ENCODE results near the gene ETFA.

ETFA gene

DNA sequence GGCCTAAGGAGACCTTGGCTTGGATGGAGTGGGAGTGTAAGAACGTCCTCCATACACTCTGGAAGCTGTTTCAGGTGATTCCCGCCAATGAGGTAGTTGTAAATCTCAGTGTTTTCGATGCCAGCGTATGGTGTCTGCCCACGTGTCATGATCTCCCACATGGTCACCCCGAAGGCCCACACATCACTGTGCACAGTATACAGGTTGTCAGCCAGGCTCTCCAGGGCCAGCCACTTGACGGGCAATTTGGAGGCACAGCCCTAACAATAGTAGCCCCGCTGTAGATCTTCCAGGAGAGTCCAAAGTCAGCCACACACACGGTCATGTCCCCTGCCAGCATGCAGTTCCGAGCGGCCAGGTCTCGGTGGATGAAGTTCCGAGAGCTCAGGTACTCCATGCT lies 51.9 kb downstream of the ETFA start:
- Histone ChIP-seq H3K9me3 (ENCODE audit: control extremely low read depth in 1 of 5, control insufficient read depth in 4 of 5, insufficient read depth in 2 of 5, low read depth in 1 of 5, low read length in 4 of 5) (peaks cover 7 to 60% (median 36%) of the 10 kb centered on the region in 5 experiments), H3K4me3 (ENCODE audit: control insufficient read depth in 1 of 7, extremely low read depth in 1 of 7, insufficient read depth in 4 of 7, low read depth in 2 of 7, low read length in 6 of 7) (no peak overlapping the region), H3K4me1 (ENCODE audit: control extremely low read depth in 1 of 4, control insufficient read depth in 4 of 4, insufficient read depth in 4 of 4, low read length in 3 of 4) (no peaks in the 10 kb centered on the region), H3K36me3 (ENCODE audit: control insufficient read depth in 4 of 4, insufficient read depth in 4 of 4, low read length in 3 of 4) (peaks cover 23 to 75% (median 62%) of the 10 kb centered on the region in 4 experiments), H3K27me3 (replicated peaks in 2 of 5; ENCODE audit: control insufficient read depth in 4 of 5, insufficient read depth in 5 of 5, low read length in 4 of 5) (no peaks in the 10 kb centered on the region), H3K27ac (ENCODE audit: insufficient read depth in 1 of 2, low read depth in 1 of 2, low read length in 2 of 2, poor library complexity in 1 of 2, severe bottlenecking in 2 of 2) (no peak overlapping the region)
- over 99% methylated on average over 13 of the region's 13 CpGs for WGBS (ENCODE audit: insufficient coverage)
- DNase-seq: no peak
- ChIA-PET CTCF (no interaction called here), POLR2A (no interaction called here)

DNA sequence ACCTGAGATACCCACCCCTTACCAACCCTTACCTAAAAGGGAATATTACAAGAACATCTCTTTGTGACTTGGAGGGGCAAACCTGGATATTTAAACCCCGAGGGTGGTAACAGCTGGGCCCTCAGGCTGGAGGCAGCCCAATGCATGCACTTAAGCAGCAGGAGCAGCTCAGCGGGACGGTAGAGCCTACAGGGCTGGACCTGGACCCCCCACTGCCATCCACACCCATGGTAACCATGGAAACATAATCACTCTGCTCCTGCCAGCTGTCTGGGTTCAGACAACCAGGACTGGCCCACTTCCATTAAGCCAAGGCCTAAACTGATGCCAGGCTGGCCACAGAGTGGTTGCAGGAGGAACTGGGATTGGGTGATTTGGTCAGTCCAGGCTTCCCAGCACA lies 52.8 kb downstream of the ETFA start:
- ChIA-PET CTCF (no interaction called here), POLR2A (no interaction called here)
- H3K4me3 ChIP-seq (ENCODE audit: control insufficient read depth in 1 of 7, extremely low read depth in 1 of 7, insufficient read depth in 4 of 7, low read depth in 2 of 7, low read length in 6 of 7): no peak overlapping the region
- H3K36me3 ChIP-seq (ENCODE audit: control insufficient read depth in 4 of 4, insufficient read depth in 4 of 4, low read length in 3 of 4): peaks cover 23 to 71% (median 59%) of the 10 kb centered on the region in 4 experiments
- peaks cover 8 to 54% (median 28%) of the 10 kb centered on the region in 5 experiments for H3K9me3 ChIP-seq (ENCODE audit: control extremely low read depth in 1 of 5, control insufficient read depth in 4 of 5, insufficient read depth in 2 of 5, low read depth in 1 of 5, low read length in 4 of 5)
- DNase-seq: no peak
- 100% methylated on average over 3 of the region's 3 CpGs for WGBS (ENCODE audit: insufficient coverage)
- H3K27me3 ChIP-seq (replicated peaks in 2 of 5; ENCODE audit: control insufficient read depth in 4 of 5, insufficient read depth in 5 of 5, low read length in 4 of 5): no peaks in the 10 kb centered on the region
- no peaks in the 10 kb centered on the region for H3K4me1 ChIP-seq (ENCODE audit: control extremely low read depth in 1 of 4, control insufficient read depth in 4 of 4, insufficient read depth in 4 of 4, low read length in 3 of 4)
- no peak overlapping the region for H3K27ac ChIP-seq (ENCODE audit: insufficient read depth in 1 of 2, low read depth in 1 of 2, low read length in 2 of 2, poor library complexity in 1 of 2, severe bottlenecking in 2 of 2)

DNA sequence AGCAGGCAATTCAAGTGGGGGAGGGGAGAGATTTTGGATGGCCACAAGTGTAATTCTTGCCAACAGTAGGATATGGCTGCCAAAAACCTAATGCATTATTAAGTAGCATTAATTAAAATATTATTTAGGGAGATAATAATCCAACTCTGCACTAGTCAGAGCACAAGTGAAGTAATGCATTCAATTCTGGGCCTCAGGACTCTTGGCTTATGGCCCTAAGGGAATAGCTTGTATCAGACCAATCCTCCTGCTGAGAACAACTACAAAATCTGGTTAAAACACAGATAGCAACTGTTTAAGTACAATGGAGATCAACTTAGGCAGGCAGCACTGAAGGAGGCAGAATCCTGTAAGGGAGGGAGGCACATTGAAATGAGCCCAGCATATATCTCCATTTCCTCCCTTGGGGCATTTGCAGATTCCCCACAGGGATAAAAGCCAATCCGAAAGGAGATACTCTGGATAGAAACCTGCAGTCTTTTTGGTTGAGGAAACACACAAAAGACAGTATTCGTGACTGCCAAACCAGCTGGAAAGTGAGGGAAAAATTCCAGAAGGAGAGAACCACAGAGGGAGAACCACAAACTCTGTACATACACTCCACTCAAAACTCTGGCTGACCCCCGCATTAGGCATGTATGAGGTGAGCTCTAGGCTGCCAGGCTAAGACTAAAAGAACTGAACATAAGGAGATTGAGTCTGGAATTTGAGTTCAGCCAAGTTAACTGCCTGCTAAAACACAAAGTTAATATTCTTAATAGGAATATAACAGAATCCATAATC lies 57.4 kb downstream of the ETFA start:
- Histone ChIP-seq H3K4me1 (ENCODE audit: control extremely low read depth in 1 of 4, control insufficient read depth in 4 of 4, insufficient read depth in 4 of 4, low read length in 3 of 4) (no peaks in the 10 kb centered on the region), H3K27me3 (replicated peaks in 2 of 5; ENCODE audit: control insufficient read depth in 4 of 5, insufficient read depth in 5 of 5, low read length in 4 of 5) (no peaks in the 10 kb centered on the region), H3K9me3 (ENCODE audit: control extremely low read depth in 1 of 5, control insufficient read depth in 4 of 5, insufficient read depth in 2 of 5, low read depth in 1 of 5, low read length in 4 of 5) (peaks cover 3 to 24% (median 6%) of the 10 kb centered on the region in 5 experiments), H3K36me3 (ENCODE audit: control insufficient read depth in 4 of 4, insufficient read depth in 4 of 4, low read length in 3 of 4) (peaks cover 11 to 33% (median 20%) of the 10 kb centered on the region in 4 experiments), H3K27ac (ENCODE audit: insufficient read depth in 1 of 2, low read depth in 1 of 2, low read length in 2 of 2, poor library complexity in 1 of 2, severe bottlenecking in 2 of 2) (no peak overlapping the region), H3K4me3 (ENCODE audit: control insufficient read depth in 1 of 7, extremely low read depth in 1 of 7, insufficient read depth in 4 of 7, low read depth in 2 of 7, low read length in 6 of 7) (no peak overlapping the region)
- WGBS (ENCODE audit: insufficient coverage): no CpG with 5 or more reads among the region's 3 CpGs
- ChIA-PET CTCF (interaction anchor here (1.2 kb wide), 1 partner anchor 18 kb away, joined by 4 read pairs; no protein-coding TSS in a partner anchor), POLR2A (no interaction called here)
- DNase-seq: no peak

DNA sequence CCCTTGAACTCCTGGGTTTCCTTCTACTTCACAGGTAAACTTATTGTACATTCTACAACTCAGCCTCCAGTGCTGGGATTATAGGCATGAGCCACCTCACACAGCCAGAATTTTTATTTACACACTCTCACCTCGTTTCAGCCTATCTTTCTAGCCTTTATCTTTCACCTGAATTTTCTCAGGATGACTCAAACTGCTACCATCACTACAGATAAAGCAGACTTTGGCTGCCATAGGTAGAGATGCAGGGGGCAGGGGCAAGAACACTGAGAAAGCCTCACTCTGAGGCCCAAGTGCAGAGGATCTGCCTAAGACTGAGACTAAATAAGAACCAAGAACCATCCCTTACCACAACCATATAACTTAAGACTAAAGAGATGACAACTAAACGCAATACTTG lies 59.0 kb downstream of the ETFA start:
- Histone ChIP-seq H3K9me3 (ENCODE audit: control extremely low read depth in 1 of 5, control insufficient read depth in 4 of 5, insufficient read depth in 2 of 5, low read depth in 1 of 5, low read length in 4 of 5) (peaks cover 0 to 16% (median 0%) of the 10 kb centered on the region in 5 experiments), H3K36me3 (ENCODE audit: control insufficient read depth in 4 of 4, insufficient read depth in 4 of 4, low read length in 3 of 4) (peaks cover 7 to 24% (median 15%) of the 10 kb centered on the region in 4 experiments), H3K4me1 (ENCODE audit: control extremely low read depth in 1 of 4, control insufficient read depth in 4 of 4, insufficient read depth in 4 of 4, low read length in 3 of 4) (no peaks in the 10 kb centered on the region), H3K27ac (ENCODE audit: insufficient read depth in 1 of 2, low read depth in 1 of 2, low read length in 2 of 2, poor library complexity in 1 of 2, severe bottlenecking in 2 of 2) (no peak overlapping the region), H3K27me3 (replicated peaks in 2 of 5; ENCODE audit: control insufficient read depth in 4 of 5, insufficient read depth in 5 of 5, low read length in 4 of 5) (no peaks in the 10 kb centered on the region), H3K4me3 (ENCODE audit: control insufficient read depth in 1 of 7, extremely low read depth in 1 of 7, insufficient read depth in 4 of 7, low read depth in 2 of 7, low read length in 6 of 7) (no peak overlapping the region)
- POLR2A ChIA-PET: no interaction called here
- no peak for DNase-seq
- CTCF ChIA-PET: no interaction called here
- WGBS (ENCODE audit: insufficient coverage): no CpG with 5 or more reads among the region's 2 CpGs

DNA sequence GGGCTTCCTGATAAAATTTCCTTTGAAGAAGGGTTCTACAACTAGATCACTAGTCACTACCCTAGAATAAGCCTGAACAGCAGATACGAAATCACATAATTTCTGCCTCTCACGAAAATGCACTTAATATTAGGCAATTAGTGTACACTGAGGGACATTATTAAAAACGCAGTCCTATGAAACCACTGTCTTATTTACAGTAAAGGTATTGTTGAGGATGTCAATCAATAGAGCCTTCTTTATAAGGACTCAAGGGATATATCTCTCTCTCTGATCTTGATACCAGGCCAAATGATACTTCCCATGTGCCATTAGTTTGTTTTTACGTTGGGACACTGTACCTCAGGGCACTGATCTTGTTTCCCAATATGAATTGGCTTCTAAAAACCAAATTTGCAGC lies 59.6 kb downstream of the ETFA start:
- Histone ChIP-seq H3K4me3 (ENCODE audit: control insufficient read depth in 1 of 7, extremely low read depth in 1 of 7, insufficient read depth in 4 of 7, low read depth in 2 of 7, low read length in 6 of 7) (no peak overlapping the region), H3K27me3 (replicated peaks in 2 of 5; ENCODE audit: control insufficient read depth in 4 of 5, insufficient read depth in 5 of 5, low read length in 4 of 5) (no peaks in the 10 kb centered on the region), H3K27ac (ENCODE audit: insufficient read depth in 1 of 2, low read depth in 1 of 2, low read length in 2 of 2, poor library complexity in 1 of 2, severe bottlenecking in 2 of 2) (no peak overlapping the region), H3K36me3 (ENCODE audit: control insufficient read depth in 4 of 4, insufficient read depth in 4 of 4, low read length in 3 of 4) (peaks cover 7 to 24% (median 12%) of the 10 kb centered on the region in 4 experiments), H3K9me3 (ENCODE audit: control extremely low read depth in 1 of 5, control insufficient read depth in 4 of 5, insufficient read depth in 2 of 5, low read depth in 1 of 5, low read length in 4 of 5) (peaks cover 0 to 12% (median 0%) of the 10 kb centered on the region in 5 experiments), H3K4me1 (ENCODE audit: control extremely low read depth in 1 of 4, control insufficient read depth in 4 of 4, insufficient read depth in 4 of 4, low read length in 3 of 4) (no peaks in the 10 kb centered on the region)
- WGBS (ENCODE audit: insufficient coverage): 100% methylated on average over 2 of the region's 4 CpGs
- ChIA-PET POLR2A (no interaction called here), CTCF (no interaction called here)
- DNase-seq: no peak

DNA sequence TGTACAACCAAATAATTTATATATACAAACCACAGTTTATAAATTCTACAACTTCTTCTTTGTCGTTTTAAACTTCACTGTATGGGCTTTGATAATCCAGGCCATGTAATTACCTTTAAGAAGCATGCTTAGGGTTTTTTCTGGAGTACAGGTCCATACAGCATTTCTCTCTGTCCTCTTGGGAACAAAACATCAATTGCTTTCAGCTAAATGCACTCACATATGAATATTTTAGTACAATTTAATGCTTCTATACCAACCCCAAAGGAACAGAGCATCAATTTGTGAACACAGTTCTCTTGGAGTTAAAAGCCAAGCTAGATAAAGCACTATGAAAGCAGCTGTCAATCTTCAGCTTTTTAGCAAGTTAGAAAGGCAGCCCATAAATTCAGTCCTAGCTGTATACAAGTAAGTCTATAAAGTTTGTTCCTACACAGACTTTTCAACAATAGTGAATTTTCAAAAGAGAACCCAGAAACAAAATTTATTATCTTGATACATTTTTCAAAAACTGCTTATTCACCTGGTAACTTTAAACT lies 66.1 kb downstream of the ETFA start:
- no peak overlapping the region for H3K4me3 ChIP-seq (ENCODE audit: control insufficient read depth in 1 of 7, extremely low read depth in 1 of 7, insufficient read depth in 4 of 7, low read depth in 2 of 7, low read length in 6 of 7)
- peaks cover 0 to 8% (median 6%) of the 10 kb centered on the region in 4 experiments for H3K36me3 ChIP-seq (ENCODE audit: control insufficient read depth in 4 of 4, insufficient read depth in 4 of 4, low read length in 3 of 4)
- H3K27me3 ChIP-seq (replicated peaks in 2 of 5; ENCODE audit: control insufficient read depth in 4 of 5, insufficient read depth in 5 of 5, low read length in 4 of 5): no peaks in the 10 kb centered on the region
- ChIA-PET CTCF (interaction anchor here (1.1 to 2.2 kb wide), 2 partner anchors 9 to 85 kb away, joined by 3 to 9 read pairs; no protein-coding TSS in a partner anchor), POLR2A (no interaction called here)
- no peaks in the 10 kb centered on the region for H3K9me3 ChIP-seq (ENCODE audit: control extremely low read depth in 1 of 5, control insufficient read depth in 4 of 5, insufficient read depth in 2 of 5, low read depth in 1 of 5, low read length in 4 of 5)
- no peak for DNase-seq
- no peak overlapping the region for H3K27ac ChIP-seq (ENCODE audit: insufficient read depth in 1 of 2, low read depth in 1 of 2, low read length in 2 of 2, poor library complexity in 1 of 2, severe bottlenecking in 2 of 2)
- H3K4me1 ChIP-seq (ENCODE audit: control extremely low read depth in 1 of 4, control insufficient read depth in 4 of 4, insufficient read depth in 4 of 4, low read length in 3 of 4): no peaks in the 10 kb centered on the region
- WGBS (ENCODE audit: insufficient coverage): no CpG with 5 or more reads among the region's 1 CpG

DNA sequence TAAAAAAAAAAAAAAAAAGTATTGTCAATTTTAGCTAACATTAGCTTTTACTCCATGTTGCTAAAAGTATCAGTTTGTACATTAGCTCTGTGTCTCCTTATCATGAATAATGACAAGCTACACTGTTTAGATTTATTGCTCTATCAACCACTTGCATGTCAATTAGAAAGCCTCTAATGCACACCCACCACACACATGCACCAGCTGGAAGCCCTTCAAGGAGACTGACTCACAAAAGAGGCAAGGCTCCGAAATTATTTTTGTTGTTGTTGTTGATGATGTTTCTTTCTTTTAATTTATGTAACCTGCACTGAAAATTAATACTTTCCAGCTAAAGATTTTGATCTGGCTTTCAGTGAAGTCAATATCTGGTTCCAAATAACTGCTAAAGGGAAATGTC lies 71.5 kb downstream of the ETFA start:
- no peak for DNase-seq
- Histone ChIP-seq H3K4me1 (ENCODE audit: control extremely low read depth in 1 of 4, control insufficient read depth in 4 of 4, insufficient read depth in 4 of 4, low read length in 3 of 4) (no peaks in the 10 kb centered on the region), H3K9me3 (ENCODE audit: control extremely low read depth in 1 of 5, control insufficient read depth in 4 of 5, insufficient read depth in 2 of 5, low read depth in 1 of 5, low read length in 4 of 5) (no peaks in the 10 kb centered on the region), H3K27me3 (replicated peaks in 2 of 5; ENCODE audit: control insufficient read depth in 4 of 5, insufficient read depth in 5 of 5, low read length in 4 of 5) (no peaks in the 10 kb centered on the region), H3K36me3 (ENCODE audit: control insufficient read depth in 4 of 4, insufficient read depth in 4 of 4, low read length in 3 of 4) (peaks cover 0 to 8% (median 5%) of the 10 kb centered on the region in 4 experiments), H3K27ac (ENCODE audit: insufficient read depth in 1 of 2, low read depth in 1 of 2, low read length in 2 of 2, poor library complexity in 1 of 2, severe bottlenecking in 2 of 2) (no peak overlapping the region), H3K4me3 (ENCODE audit: control insufficient read depth in 1 of 7, extremely low read depth in 1 of 7, insufficient read depth in 4 of 7, low read depth in 2 of 7, low read length in 6 of 7) (no peak overlapping the region)
- ChIA-PET POLR2A (no interaction called here), CTCF (interaction anchor here (1.2 to 1.6 kb wide), 2 partner anchors 67 to 90 kb away, joined by 4 read pairs; no protein-coding TSS in a partner anchor)
- WGBS (ENCODE audit: insufficient coverage): no CpG with 5 or more reads among the region's 1 CpG

All from common myeloid progenitor, CD34-positive (primary cell).